ENCODE measurements around the gene NRG2.
A peak's percentile ranks its signal among the peaks of the same experiment; 100 is the strongest.

The NRG2 gene

DNA sequence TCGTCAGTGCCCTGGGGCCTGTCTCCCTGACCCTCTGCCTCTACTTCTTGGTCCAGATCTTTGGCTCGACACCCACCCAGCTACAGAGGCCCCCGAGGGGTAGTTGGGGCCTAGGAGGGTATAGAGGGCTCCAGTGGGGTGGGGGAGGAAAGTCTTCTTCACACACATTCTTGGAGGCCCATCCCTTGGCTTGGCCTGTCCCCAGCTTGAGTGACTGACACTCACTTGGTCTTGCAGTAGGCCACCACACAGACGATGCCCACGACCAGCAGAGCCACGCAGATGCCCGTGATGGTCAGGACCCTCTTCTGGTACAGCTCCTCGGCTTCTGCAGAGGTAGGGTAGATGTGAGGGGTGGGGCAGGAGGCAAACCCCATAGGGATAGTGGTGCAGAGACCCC is 187.6 kb downstream of the NRG2 start:
- H3K36me3 Mint-ChIP-seq = no peaks in the 10 kb centered on the region
- no peak overlapping the region for H3K4me3 Mint-ChIP-seq
- H3K27ac Mint-ChIP-seq = no peak overlapping the region
- DNase-seq (ENCODE audit: low spot score in 2 of 2) (no peak), ATAC-seq (no peak)
- H3K9me3 Mint-ChIP-seq = no peaks in the 10 kb centered on the region
- H3K4me1 Mint-ChIP-seq = no peaks in the 10 kb centered on the region

DNA sequence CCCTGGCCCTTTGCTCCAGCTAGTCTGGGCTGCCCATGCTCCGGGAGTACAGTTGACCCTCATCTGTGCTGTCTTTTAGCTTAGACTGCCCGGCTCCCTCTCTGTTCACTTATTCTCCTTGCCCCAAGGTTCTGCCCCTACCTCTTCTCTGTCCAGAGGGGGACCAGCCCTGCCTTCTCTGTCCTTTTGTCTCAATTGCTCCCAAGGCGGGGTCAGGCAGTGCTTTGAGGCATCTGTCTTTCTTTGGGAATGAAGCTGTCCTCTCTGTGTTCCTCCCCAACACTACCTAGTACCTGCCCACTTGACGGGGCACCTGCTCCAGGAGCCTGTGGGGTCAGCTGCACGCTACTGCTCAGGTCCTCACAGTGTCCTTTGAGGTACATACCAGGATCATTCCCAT is 188.1 kb downstream of the NRG2 start:
- Mint-ChIP-seq H3K4me1 (peaks cover 3% of the 10 kb centered on the region), H3K27ac (peak overlapping the region; percentile 60), H3K4me3 (no peak overlapping the region), H3K36me3 (peaks cover under 1% of the 10 kb centered on the region), H3K9me3 (no peaks in the 10 kb centered on the region)
- DNase-seq (ENCODE audit: low spot score in 2 of 2) = no peak
- ATAC-seq = no peak

DNA sequence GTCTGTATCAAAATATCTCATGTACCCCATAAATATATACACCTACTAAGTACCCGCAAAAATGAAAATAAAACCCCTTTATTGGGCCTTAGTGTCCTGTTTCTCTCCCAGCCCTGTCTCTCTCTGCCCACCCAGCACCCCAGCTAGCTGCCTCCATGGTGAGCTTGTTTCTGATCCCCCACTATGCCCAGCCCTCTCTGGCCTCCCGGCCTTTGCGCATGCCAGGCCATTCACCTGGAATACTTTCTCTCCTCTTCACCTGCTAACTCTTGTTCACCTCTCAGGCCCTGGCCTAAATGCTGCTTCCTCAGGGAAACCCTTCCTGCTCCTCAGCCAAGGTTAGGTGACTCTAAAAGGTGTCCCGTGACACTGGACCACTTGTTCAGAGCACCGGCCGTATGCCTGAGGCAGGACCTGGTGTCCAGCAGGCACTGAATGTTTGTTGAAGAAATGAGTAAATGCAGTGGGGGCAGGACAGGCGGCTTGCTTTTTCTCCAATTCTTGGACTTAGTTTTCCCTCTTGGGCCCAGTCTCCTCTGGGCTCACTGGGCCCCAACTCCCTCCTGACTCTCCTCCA is 189.0 kb downstream of the NRG2 start:
- no peak for DNase-seq (ENCODE audit: low spot score in 2 of 2)
- H3K9me3 Mint-ChIP-seq = no peaks in the 10 kb centered on the region
- H3K4me1 Mint-ChIP-seq = peaks cover 11% of the 10 kb centered on the region
- no peak for ATAC-seq
- peaks cover 4% of the 10 kb centered on the region for H3K36me3 Mint-ChIP-seq
- H3K4me3 Mint-ChIP-seq = no peak overlapping the region
- H3K27ac Mint-ChIP-seq = peak overlapping the region; percentile 60

- Mint-ChIP-seq H3K4me3 (no peak overlapping the region), H3K4me1 (peaks cover 16% of the 10 kb centered on the region), H3K36me3 (peaks cover 4% of the 10 kb centered on the region), H3K27ac (no peak overlapping the region), H3K9me3 (no peaks in the 10 kb centered on the region)
- DNase-seq (ENCODE audit: low spot score in 2 of 2) (no peak), ATAC-seq (no peak)
Measured at GRCh38 chr5:139852696-139853095, 190.4 kb downstream of the NRG2 start.

DNA sequence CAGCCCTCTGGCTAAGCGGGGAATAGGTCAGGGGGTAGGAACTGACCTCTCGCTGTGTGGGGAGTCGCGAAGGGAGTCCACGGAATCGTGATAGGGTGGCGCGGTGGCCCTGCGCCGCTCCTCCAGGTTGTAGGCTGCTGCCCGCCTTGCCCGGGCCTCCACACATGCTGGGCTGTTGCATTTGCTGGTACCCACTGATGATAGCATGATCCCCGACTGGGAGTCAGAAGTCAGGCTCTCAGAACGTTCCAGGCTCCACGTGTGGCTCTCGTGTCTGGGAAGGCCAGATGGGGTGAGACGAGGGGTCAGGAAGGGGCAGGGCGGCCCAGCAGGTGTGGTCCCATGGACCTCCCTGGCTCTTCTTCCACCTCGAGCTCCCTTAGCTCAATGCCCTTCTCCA is 191.5 kb downstream of the NRG2 start:
- H3K4me3 Mint-ChIP-seq = no peak overlapping the region
- peak overlapping the region; percentile 33 for H3K27ac Mint-ChIP-seq
- peaks cover 22% of the 10 kb centered on the region for H3K4me1 Mint-ChIP-seq
- peaks cover 4% of the 10 kb centered on the region for H3K36me3 Mint-ChIP-seq
- no peaks in the 10 kb centered on the region for H3K9me3 Mint-ChIP-seq
- ATAC-seq = no peak
- DNase-seq (ENCODE audit: low spot score in 2 of 2) = no peak

GRCh38 chr5:139850423-139851016 is 192.6 kb downstream of the NRG2 start:
- Mint-ChIP-seq H3K9me3 (no peaks in the 10 kb centered on the region), H3K4me3 (no peak overlapping the region), H3K4me1 (peaks cover 22% of the 10 kb centered on the region), H3K36me3 (peaks cover 4% of the 10 kb centered on the region), H3K27ac (peak overlapping the region; percentile 41)
- ATAC-seq (no peak), DNase-seq (ENCODE audit: low spot score in 2 of 2) (no peak)

- DNase-seq (ENCODE audit: low spot score in 2 of 2) (no peak), ATAC-seq (no peak)
- Mint-ChIP-seq H3K4me1 (peaks cover 22% of the 10 kb centered on the region), H3K27ac (peak overlapping the region; percentile 41), H3K9me3 (no peaks in the 10 kb centered on the region), H3K36me3 (peaks cover 4% of the 10 kb centered on the region), H3K4me3 (peak overlapping the region; percentile 48)
Measured at GRCh38 chr5:139849942-139850341, 193.2 kb downstream of the NRG2 start.

- Mint-ChIP-seq H3K9me3 (no peaks in the 10 kb centered on the region), H3K36me3 (peaks cover 4% of the 10 kb centered on the region), H3K4me3 (peak overlapping the region; percentile 48), H3K4me1 (peaks cover 25% of the 10 kb centered on the region), H3K27ac (peak overlapping the region; percentile 41)
- ATAC-seq (no peak), DNase-seq (ENCODE audit: low spot score in 2 of 2) (no peak)
Measured at GRCh38 chr5:139849501-139849900, 193.6 kb downstream of the NRG2 start.

DNA sequence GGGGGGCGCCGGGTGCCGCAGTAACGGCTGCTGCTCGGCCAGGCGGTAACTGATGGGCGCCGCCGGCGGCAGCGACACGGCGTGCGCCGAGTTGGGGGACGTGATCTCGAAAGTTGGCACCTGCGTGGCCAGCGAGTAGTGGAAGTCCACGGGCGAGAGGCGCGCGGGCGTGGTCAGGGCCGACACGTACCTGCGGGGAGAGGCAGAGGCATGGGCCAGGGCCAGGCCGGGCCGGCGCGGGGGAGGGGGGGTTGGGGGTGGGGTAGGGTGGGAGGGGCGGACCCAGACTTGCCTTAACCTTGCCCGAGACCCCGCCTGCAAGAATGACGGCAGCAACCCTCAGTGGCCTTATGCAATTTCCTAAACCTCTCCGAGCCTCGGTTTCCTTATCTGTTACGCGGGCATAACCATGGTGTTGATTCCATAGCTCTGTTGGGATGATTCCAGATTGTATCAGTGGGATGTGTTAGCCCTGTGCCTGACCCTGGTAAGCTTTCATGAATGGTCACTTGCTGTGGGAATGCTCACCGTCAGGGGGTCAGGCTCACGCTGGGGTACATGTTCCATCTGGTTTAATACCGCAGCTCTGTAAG is 194.5 kb downstream of the NRG2 start:
- H3K27ac Mint-ChIP-seq = no peak overlapping the region
- peak overlapping the region; percentile 48 for H3K4me3 Mint-ChIP-seq
- ATAC-seq = no peak
- H3K36me3 Mint-ChIP-seq = peaks cover 4% of the 10 kb centered on the region
- no peaks in the 10 kb centered on the region for H3K9me3 Mint-ChIP-seq
- peaks cover 28% of the 10 kb centered on the region for H3K4me1 Mint-ChIP-seq
- no peak for DNase-seq (ENCODE audit: low spot score in 2 of 2)

DNA sequence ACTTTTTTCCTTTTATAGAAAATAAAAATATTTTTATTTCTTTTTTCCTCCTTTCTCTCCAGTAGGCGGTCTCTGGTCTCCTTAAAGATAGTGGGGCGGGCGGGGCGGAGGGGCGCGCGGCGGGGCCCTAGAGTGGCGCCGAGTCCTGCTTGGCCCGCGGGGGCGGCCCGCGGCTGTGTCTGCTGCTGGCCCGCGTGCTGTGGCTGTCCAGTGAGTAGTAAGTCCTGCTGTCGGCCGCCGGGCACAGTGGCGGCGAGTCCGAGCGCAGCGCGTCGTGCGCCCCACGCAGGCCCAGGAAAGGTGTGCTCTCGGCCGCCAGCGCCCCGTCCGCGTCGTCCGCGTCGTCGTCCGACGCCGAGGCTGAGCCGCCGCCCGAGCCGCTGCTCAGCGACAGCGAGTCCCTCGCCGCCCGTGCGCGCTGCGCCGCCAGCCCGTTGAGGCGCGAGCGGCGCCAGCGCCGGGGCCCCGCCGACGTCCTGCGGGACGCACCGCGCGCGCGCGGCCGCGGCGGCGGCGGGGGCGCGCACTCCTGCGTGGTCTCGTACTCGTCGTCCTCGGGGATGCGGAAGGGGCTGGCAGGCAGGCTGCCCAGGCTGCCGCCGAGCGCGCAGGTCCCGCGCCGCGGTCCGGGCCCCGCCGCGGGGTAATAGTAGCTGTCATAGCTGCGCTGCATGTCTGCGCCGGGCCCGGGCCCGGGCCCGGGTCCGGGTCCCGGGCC is 195.2 kb downstream of the NRG2 start:
- peak; percentile 89 for ATAC-seq

DNA sequence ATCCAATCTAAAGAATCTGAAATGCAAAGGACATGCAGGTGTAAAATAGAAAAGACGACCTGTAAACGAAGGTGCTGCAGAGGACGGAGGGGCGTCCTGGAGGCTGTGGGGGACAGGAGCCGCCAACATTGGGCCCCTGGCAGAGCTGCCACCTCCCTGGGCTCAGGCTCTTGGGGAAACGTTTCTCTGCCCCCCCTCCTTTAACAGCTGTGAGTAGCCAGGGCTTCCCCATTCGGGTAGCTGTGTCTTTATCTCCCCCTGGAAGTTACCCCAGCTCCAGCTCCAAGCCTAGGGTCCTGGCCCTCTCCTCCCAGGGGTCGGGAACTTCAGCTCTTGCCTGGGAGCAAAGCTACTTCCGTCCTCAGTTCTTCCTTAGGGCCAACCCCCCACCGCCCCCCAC is 196.0 kb downstream of the NRG2 start:
- H3K36me3 Mint-ChIP-seq = peaks cover 4% of the 10 kb centered on the region
- no peak overlapping the region for H3K27ac Mint-ChIP-seq
- H3K9me3 Mint-ChIP-seq = no peaks in the 10 kb centered on the region
- ATAC-seq = no peak
- H3K4me3 Mint-ChIP-seq = peak overlapping the region; percentile 48
- no peak for DNase-seq (ENCODE audit: low spot score in 2 of 2)
- peaks cover 28% of the 10 kb centered on the region for H3K4me1 Mint-ChIP-seq

More for the DNA sequence above, 195.2 kb downstream of the NRG2 start:
- H3K4me1 Mint-ChIP-seq = peaks cover 28% of the 10 kb centered on the region
- peak; percentile 68 to 83 for DNase-seq (ENCODE audit: low spot score in 2 of 2)
- no peaks in the 10 kb centered on the region for H3K9me3 Mint-ChIP-seq
- peaks cover 4% of the 10 kb centered on the region for H3K36me3 Mint-ChIP-seq
- peak overlapping the region; percentile 48 for H3K4me3 Mint-ChIP-seq
- H3K27ac Mint-ChIP-seq = no peak overlapping the region

DNA sequence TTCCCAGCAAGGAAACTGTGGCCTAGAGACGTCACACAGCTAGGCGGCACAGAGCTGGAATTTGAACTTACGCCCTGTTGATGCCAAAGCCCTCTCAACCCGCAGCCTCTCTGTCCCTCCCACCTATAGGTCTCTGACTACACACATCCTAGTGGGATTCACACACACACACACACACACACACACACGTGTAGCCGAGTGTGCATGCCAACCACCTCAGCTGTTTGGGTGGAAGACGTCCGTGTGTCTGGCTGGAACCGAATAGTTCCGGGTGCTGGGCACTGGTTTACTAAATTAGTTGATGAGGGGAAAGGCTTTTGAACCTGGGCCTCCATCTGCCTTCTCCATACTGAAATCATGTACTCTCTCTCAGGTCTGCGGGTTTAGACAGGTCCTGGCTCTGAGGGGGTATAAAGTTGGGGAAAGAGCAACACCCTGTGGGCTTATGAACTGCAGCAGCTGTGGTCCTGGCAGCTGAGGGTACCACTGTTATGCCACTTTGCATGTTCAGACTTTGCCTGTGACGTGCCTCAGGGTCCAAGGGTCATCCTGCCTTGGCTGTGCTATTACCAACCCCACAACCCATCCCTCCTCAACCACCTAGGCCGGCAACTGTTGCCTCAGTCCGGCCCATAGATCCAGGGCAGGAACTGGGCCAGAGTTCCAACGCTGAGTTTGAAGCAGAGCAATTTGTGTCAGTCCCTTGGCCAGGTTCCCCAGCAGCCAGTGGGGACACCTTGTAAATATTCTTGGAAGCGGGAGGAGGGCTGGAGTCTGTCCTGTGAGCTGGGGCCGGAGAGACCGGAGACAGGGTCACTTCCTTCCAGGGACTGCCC is 197.0 kb downstream of the NRG2 start:
- Mint-ChIP-seq H3K9me3 (no peaks in the 10 kb centered on the region), H3K4me1 (peaks cover 28% of the 10 kb centered on the region), H3K27ac (no peak overlapping the region), H3K36me3 (peaks cover 4% of the 10 kb centered on the region), H3K4me3 (no peak overlapping the region)
- DNase-seq (ENCODE audit: low spot score in 2 of 2) (no peak), ATAC-seq (no peak)

GRCh38 chr5:139844472-139845145 is 198.5 kb downstream of the NRG2 start:
- peak; percentile 50 for ATAC-seq
- Mint-ChIP-seq H3K36me3 (no peaks in the 10 kb centered on the region), H3K4me1 (peaks cover 21% of the 10 kb centered on the region), H3K27ac (no peak overlapping the region), H3K9me3 (no peaks in the 10 kb centered on the region), H3K4me3 (no peak overlapping the region)
- peak; percentile 56 to 84 for DNase-seq (ENCODE audit: low spot score in 2 of 2)

- no peak for ATAC-seq
- DNase-seq (ENCODE audit: low spot score in 2 of 2) = no peak
- H3K27ac Mint-ChIP-seq = no peak overlapping the region
- H3K9me3 Mint-ChIP-seq = no peaks in the 10 kb centered on the region
- H3K4me3 Mint-ChIP-seq = no peak overlapping the region
- no peaks in the 10 kb centered on the region for H3K36me3 Mint-ChIP-seq
- peaks cover 15% of the 10 kb centered on the region for H3K4me1 Mint-ChIP-seq
Measured at GRCh38 chr5:139843991-139844390, 199.1 kb downstream of the NRG2 start.

GRCh38 chr5:139842321-139842720 is 200.8 kb downstream of the NRG2 start:
- H3K4me3 Mint-ChIP-seq = no peak overlapping the region
- peaks cover 8% of the 10 kb centered on the region for H3K4me1 Mint-ChIP-seq
- H3K36me3 Mint-ChIP-seq = no peaks in the 10 kb centered on the region
- no peaks in the 10 kb centered on the region for H3K9me3 Mint-ChIP-seq
- ATAC-seq (no peak), DNase-seq (ENCODE audit: low spot score in 2 of 2) (no peak)
- H3K27ac Mint-ChIP-seq = no peak overlapping the region
